Caki2 (cell line): ENCODE data around the gene ADGRB2. TPM values are rescaled to one million over a fixed set of nuclear protein-coding genes. Genes with fewer than 3 reads are reported as not detected.

Experiments
- DNase-seq: peaks from one replicate; pipeline ENCODE4 v3.0.0-alpha.2; 2015; ENCODE audit warnings: low read depth
- in situ Hi-C: cut with HindIII; loops from 2 replicates; pipeline ENCODE4 v1.10.0; 2016; ENCODE audit warnings: low sequenced_read_pairs, low pct_unique_long_range_greater_than_20kb, mixed read lengths
- total RNA-seq: library from RNA; depleted of rRNA; stranded (reverse); fragments of >200 nt; shearing (Covaris generic); gene quantifications from 2 replicates; pipeline ENCODE4 v1.2.3, GENCODE V29; 2014; ENCODE audit warnings: low replicate concordance

ADGRB2 gene
- total RNA-seq, 1 experiment from 2014 or later = 13.7 TPM

DNA sequence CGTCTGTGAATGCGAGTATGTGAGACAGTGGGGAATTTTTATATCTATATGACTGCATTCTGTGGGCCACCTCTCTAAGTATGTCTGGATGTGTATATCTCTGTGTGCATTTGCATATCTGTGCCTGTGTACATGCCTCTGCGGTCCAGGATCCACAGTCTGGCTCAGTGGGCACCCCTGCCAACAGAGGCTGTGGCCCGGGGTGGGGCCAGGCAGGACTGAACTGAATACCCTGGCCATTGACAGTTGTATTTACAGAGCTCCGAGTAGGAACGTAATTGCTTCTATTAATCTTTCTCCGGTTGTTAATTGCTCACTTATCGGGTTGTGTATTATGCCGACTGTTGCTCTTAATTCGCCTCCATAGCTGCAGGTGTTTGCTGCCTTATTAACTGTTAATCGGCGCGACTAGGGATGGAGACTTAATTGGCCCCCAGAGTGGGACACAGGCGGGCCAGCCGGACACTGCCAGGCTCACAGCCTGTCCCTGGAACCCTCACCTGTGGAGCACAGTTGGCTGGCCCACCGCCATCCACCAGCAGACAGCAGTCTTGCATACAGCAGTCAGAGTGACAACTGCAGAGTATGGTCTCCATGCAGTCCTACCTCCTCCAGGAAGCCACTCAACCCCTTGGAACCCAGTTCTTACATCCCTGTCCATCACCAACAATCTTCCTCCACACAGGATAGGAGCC is 22.4 kb upstream of the ADGRB2 start:
- DNase-seq = no peak
- in situ Hi-C loops = no loop called here

DNA sequence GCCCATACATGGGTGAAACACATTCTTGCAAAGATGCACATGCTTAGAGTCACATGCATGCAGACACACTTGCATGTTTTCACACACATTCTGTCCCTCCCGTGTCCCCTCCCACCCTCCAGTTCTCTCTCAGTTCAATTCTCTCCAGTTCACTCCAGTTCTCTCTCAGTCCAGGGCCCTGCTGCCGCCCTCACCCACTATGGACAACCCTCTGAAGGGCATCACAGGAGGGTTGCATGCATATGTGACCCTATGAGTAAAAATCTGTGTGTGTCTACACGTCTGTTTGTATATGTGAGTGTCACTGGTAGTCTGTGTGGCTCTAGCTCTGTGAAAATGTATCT is 21.8 kb upstream of the ADGRB2 start:
- DNase-seq = no peak
- in situ Hi-C loops = no loop called here

DNA sequence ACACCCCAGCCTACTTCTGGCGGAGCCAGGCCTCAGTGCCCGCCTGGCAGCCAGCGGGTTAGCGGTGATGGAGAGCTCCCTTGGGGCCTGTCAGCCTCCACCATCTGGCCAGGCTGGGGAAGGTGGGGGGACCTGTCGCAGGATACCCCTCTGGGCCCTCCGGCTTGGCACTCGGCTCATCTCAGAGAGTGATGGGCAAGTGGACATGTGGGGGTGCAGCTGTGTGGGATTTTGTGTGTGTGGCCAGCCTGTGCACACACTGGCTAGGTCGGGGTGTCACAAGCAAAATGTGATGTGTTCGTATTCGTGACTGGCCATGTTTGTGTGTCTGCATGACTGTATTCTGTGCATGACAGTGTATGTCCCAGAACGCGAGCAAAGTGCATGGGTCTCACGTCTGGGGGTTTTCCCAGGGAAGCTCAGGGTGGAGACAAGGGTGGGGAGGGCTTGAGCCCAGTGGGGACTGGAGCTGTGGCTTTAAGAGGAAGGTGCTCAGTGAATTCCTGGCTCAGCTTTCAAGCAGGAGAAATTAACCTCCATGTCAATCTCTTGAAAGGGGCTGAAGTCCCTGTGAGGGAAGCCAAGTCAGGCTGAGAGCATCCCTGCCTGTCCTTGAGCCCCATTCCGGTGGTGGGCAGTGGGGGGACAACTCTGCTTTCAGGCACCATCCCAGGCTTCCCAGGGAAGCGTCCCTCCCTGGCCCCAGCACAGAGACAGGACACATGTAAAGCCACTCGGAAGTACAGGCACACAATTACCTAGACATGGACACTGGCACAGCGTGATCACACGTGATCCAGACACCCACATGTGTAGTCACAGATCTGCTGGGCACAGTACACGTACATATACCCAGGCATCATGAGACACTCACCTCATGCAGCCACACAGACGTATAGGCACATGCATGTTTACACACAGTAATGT is 21.1 kb upstream of the ADGRB2 start:
- DNase-seq = no peak
- in situ Hi-C loops = no loop called here

DNA sequence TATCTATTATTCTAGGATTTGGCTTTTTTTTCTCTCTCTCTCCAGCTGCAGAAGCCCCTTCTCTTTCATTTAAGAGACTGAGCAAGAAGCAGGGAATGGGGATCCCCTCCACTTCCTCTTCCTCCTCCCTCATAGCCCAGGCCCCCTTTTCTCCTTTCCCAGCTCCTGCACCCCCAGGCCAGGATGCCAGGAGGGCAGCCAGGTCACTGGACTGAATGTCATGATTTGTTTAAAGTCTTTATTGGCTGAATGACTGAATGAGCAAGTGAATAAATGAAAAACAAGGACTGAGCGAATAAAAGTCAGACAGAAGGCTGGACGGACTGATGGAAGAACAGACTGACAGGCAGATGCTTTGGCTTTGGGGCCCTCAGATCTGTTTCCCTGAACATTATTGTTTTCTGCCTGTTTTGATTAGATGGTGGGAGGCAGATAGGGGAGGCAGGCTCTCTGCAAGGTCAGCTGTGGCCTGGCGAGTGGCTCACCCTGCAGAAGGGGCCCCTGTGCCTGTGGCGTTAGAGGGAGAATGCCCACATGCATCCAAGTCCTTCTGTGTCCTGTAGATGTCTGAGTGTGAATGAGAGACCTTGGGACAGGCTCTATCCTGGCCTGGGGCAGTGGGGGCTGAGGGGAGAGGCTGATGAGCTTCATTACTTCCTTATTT is 20.3 kb upstream of the ADGRB2 start:
- no peak for DNase-seq
- in situ Hi-C loops = no loop called here

DNA sequence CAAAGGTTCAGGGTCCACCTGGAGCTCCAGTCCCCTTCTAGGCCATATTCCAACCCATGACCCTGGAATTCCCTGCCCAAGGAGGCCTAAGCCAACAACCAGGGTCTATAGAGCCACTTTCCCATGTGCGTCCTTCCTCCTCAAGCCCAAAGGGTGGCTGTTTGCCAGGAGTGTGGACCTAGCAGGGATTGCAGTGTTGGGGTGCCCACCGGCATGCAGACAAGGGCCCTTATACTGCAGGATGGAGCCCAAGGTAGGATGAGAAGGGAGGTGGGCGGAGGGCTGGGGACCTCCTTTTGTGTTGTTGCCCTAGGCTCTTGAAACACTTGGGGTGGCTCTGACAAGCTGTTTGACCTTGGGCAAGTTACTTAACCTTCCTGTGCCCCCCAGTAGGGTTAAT is 19.7 kb upstream of the ADGRB2 start:
- in situ Hi-C loops = no loop called here

DNA sequence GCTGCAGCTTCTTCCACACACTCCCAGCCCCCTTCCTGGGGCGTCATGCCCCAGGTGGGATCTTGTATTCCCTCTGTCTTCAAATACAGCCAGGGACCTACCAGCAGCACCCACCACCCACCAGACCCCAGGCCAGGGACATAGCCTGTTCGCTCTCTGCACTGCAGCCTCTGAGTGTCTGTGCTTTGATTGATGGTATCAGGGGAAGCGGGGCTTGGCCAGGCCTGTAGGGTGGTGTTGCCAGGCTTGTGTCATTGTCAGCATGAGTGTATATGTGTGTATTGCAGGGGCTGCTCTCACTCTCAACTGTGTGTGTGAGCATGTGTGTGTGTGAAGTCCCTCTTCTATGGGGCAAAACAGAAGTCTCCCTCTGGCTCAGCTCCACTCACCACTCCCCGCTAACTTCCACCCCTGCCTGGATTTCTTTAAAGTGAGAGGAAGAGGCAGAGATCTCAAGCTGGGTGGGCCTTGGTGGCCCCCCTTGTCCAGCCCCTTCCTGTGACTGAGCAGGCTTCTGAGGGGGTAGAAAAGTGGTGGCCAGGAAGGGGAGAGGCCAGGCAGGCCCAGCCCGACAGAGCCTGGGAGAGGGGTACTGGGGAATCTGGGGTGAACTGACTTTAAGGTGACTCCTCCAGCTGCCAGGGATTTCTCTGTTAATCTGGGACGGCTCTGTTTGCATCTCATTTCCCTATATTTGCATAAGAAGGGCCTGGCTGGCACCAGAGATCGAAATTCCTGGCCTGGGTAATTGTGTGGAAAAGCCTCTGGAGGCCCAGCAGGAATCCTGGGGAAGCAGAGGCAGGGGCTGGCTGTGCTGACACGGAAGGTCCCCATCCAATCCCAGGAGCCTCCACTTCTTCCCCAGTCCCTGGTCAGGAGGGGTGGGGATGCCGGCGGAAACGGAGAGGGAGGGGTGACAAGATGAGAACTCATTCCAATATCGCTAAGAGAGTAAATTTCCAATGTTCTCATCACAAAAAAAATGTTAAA is 18.6 kb upstream of the ADGRB2 start:
- in situ Hi-C loops = no loop called here
- no peak for DNase-seq

More for the DNA sequence above, 19.7 kb upstream of the ADGRB2 start:
- no peak for DNase-seq

DNA sequence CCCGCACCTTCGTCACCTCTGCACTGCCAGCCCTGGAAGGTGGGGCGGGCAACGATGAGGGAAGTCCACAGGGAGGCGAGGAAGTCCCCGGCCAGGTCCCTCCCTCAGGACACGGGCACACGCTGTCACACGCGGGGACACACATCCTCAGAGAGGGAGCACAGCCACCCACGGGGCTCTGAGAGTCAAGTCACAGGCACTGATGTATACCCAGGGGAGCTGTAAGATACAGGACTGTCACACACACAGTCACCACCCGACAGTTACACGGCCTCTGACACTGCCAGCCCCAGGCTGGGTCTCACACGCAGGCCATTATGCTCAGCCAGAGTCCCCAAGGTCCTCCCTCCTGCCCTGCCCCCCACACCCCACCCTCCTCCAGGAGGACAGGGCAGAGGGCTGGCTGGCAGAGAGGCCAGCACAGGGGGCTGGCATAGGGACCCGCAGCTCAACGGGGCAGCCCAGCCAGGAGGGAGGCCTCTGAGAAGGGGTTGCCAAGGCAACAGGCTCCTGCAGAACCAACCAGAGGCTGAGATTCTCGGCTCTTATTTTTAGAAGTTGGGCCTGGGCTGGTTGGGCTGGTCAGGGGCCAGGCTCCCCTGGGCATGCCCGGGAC is 17.7 kb upstream of the ADGRB2 start:
- no peak for DNase-seq
- in situ Hi-C loops = no loop called here

DNA sequence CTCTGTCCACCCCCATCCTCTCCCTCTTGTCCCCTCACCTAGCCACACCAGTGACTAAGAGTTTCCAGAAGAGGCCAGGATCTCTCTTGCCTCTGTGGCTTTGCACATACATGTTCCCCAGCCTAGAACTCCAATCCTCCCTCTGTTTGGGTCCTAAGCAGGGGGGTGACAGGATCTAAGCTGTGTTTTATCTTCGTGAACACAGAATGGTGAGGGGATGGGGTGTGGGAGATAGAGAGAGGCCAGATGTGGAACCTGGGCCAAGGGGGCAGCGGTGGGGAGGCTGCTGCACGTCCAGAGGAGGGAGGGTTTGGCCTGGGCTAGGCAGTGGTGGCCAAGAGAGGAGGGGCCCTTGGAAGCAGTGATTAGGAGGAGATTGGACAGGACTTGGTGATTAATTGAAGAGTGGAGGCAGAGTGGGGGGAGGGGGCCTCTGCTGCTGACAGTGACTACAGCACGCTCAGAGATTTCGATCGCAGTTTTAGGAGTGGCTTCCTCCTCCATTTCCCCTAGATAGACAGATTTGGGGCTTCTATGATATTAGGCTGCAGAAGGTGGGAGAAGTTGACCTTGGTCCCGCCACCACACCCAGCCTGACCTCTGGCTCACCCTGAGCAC is 17.1 kb upstream of the ADGRB2 start:
- in situ Hi-C loops = no loop called here
- no peak for DNase-seq

DNA sequence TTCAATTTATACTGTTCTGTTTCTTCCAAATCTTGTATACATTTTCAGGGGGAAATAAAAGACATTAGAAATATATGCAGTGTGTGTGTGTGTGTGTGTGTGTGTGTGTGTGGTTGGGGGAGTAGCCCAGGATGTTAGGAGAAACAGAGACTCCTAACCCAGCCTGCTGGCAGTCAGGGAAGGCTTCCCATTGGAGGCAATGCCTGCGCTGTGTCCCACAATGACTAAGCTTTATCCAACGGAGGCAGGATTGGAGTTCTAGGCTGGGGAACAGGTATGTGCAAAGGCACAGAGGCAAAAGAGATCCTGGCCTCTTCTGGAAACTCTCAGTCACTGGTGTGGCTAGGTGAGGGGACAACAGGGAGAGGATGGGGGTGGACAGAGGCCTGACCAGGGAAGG is 16.5 kb upstream of the ADGRB2 start:
- in situ Hi-C loops = no loop called here

DNA sequence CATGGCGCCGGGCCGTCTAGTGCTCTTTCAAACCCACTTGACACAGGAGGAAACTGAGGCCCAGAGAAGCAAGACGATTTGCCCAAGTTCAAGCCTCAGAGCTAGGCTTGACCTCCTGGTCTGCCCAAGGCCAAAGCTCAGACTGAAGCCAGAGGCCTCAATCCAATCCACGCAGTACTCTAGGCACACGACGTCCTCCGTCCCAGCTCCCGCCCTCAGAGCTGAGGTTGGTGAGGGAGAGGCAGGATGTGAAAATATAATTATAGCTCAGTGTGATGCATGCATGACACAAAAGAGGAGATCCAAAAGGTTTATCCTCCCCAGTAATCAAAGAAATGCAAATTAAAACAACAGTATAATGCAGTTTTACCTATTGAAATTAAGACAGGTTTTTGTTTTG is 15.5 kb upstream of the ADGRB2 start:
- in situ Hi-C loops = no loop called here
- DNase-seq = no peak

More for the DNA sequence above, 16.5 kb upstream of the ADGRB2 start:
- DNase-seq = no peak

DNA sequence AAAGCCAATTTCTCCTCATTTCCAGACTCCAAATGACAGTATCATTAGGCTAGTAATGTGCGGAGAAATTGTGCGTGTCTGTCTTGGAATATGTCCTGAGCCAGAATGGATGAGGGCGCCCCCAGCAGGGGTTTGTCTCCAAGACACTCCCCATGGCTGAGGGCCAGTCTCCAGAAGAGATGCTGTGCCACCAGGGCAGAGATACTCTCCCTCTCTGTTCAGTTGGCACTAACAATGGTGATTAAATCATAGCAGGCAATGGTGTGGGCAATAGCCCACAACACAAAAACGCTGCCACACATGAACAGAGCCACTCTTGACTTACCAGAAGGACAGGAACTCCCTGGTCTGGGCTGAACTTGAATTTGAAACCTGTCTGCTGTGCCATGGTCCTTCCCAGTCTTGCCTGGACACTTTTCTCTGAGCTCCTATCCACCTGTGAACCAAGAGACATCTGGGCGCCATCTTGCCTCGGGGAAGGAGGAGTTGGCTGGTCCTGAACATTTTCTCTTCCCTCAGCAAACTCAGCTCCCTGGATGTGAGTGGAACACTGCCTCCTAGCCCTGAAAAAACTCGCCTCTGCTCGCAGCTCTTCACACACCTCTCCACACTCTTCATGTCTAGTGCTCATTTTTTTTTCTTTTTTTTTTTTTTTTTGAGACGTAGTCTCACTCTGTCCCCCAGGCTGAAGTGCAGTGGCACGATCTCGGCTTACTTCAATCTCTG is 14.8 kb upstream of the ADGRB2 start:
- in situ Hi-C loops = no loop called here

DNA sequence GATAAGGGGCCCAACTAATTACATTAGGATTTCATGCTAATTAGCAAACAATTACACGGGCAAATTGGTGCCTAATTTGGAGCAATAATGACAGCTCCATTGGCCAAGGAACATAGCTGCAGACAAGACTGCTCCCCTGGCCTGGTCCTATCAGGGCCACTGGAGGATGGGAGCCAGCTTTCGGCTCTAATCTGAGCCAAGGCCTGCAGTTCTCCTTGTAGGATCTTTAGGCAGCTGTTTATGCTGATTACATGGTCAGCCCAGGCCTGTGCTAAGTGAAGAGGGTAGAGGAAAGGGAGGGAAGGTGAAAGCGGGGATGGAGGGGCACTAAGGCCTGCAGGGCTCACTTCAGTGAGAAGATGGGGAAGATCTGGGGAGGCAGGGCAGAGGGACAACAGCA is 12.4 kb upstream of the ADGRB2 start:
- in situ Hi-C loops = no loop called here
- no peak for DNase-seq

More for the DNA sequence above, 14.8 kb upstream of the ADGRB2 start:
- no peak for DNase-seq

DNA sequence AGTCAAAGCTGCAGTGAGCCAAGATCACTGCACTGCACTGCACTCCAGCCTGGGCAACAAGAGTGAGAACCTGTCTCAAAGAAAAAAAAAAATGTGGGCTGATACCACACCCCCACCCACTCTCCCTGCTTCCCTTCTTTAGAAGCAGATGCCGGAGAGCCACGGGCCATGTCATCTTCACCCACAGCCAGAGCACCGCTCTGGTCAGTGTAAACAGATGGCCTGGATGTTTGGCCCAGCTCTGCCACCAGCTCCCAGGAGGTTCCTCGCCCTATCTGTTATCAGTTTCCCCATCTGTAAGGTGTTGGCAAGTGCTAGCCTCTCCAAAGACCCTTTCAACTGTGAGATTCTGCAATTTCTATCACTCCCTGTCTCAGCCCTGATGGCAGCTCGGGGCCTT is 11.9 kb upstream of the ADGRB2 start:
- DNase-seq = no peak
- in situ Hi-C loops = no loop called here

DNA sequence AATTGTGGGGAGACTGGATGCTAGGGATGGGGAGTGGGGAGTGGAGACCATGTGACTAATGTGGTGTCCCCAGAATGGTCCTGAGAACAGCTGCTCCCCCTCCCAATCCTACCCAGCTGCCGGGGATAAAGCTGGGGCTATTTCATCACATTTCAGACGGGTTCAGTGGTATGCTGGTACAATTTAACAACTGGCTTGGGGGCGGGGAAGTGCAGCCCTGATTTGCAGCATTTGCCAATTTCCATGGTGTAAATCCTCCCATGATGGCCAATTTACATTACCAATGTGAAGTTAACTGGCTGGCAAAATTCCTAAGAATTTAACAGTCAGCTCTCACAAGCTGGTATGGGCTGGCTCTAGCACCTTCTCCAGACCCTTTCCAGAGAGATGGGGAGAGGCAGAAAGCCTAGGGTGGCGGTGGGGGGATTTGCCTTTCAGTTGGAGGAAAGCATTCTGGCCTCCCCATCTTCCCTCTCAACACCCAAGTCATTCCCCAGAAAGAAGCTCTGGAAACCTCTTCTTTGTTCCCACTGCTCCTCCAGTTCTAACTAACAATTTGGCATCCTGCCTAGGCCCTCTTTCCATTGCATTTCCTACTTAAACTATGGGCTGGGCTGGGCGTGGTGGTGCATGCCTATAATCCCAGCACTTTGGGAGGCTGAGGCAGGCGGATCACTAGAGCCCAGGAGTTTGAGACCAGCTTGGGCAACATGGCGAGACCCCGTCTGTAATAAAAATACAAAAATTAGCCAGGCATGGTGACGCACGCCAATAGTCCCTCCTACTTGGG is 11.3 kb upstream of the ADGRB2 start:
- no peak for DNase-seq

DNA sequence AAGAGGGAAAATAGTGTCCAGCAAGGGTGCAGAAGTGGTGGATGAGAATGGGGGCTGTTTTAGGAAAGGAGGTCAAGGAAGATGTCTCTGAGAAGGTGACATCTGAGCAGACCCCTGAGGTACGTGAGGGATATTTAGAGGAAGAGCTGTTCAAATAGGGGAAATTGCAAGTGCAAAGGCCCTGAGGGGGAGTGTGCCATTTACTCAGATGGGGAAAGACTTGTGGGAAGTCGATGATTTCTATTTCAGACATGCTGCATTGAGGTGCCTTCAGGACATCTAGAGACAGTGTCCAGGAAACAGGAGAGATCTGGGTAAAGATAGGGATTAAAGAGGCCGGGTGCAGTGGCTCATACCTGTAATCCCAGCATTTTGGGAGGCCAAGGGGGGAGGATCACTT is 10.4 kb upstream of the ADGRB2 start:
- in situ Hi-C loops = no loop called here
- DNase-seq = no peak

More for the DNA sequence above, 11.3 kb upstream of the ADGRB2 start:
- in situ Hi-C loops = no loop called here

DNA sequence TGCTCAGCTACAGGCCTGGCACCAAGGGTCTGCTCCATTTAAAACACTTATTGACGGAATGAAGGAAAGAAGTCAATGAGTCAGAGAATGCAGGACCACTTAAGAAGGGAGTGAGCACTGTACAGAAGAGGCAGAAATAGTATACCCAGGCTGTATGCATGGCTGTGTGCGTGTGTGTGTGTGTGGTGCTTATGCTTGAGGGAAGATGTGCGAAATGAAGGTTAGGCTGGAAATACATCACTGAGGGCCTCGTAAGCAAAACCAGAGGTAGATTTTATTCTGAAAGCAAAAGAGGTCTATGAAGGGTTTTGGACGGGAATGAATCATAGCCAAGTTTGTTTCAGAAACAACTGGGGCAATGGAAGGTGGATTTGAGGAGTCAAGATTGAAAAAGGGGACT is 9.7 kb upstream of the ADGRB2 start:
- DNase-seq = no peak
- in situ Hi-C loops = no loop called here
